CD4-positive, alpha-beta memory T cell (primary cell): ENCODE data around the gene PMEPA1. TPM values are rescaled to one million over a fixed set of nuclear protein-coding genes. Genes with fewer than 3 reads are reported as not detected.

Experiments used
- CTCF ChIA-PET: fragments of 350-600 bp; sonication (Branson Sonifier 250); formaldehyde crosslinking; loops from one replicate; lab custom pipeline; 2021; ENCODE audit warnings: inconsistent platforms; ENCODE audit not compliant: partially characterized antibody; lab: Charles Lee
- POLR2A ChIA-PET: fragments of 350-600 bp; sonication (Branson Sonifier 250); formaldehyde crosslinking; loops from one replicate; lab custom pipeline; 2021; ENCODE audit not compliant: partially characterized antibody; lab: Charles Lee
- DNase-seq, 5 donors: peaks; one replicate each; pipeline versions ENCODE4 v3.0.0 to v3.0.0-alpha.2; 2020 to 2022; ENCODE audit warnings: mixed read lengths in 1 of 5
- H3K27ac ChIP-seq: one replicate; pipeline ENCODE4 v1.7.0; 2013; ENCODE audit warnings: low read depth, low read length
- H3K27me3 ChIP-seq: 2 replicates; pipeline ENCODE4 v1.7.0; 2013; ENCODE audit warnings: mild to moderate bottlenecking, low read length, moderate library complexity; ENCODE audit not compliant: insufficient read depth
- H3K36me3 ChIP-seq: 2 replicates; pipeline ENCODE4 v1.7.0; 2013; ENCODE audit warnings: mild to moderate bottlenecking, low read length, moderate library complexity; ENCODE audit not compliant: insufficient read depth
- H3K4me1 ChIP-seq: 2 replicates; pipeline ENCODE4 v1.7.0; 2013; ENCODE audit warnings: mild to moderate bottlenecking, low read length, moderate library complexity; ENCODE audit not compliant: insufficient read depth
- H3K4me3 ChIP-seq, 2 donors: one replicate each; pipeline ENCODE4 v1.7.0; 2013; ENCODE audit warnings: low read length in 2 of 2, mild to moderate bottlenecking in 1 of 2
- H3K9me3 ChIP-seq, 2 donors: one replicate each; pipeline ENCODE4 v1.7.0; 2013; ENCODE audit warnings: low read length in 2 of 2, control low read depth in 1 of 2; ENCODE audit not compliant: control insufficient read depth in 1 of 2
- H3K27ac Mint-ChIP-seq, 7 donors: one replicate each; pipeline ENCODE4 v1.8.0; 2020 to 2021; ENCODE audit warnings: mixed read lengths in 7 of 7, mild to moderate bottlenecking in 6 of 7, inconsistent platforms in 3 of 7, moderate library complexity in 3 of 7
- H3K27me3 Mint-ChIP-seq, 2 donors: one replicate each; pipeline ENCODE4 v1.8.0; 2020 to 2021; ENCODE audit warnings: mixed read lengths in 2 of 2
- H3K36me3 Mint-ChIP-seq, 2 donors: one replicate each; pipeline ENCODE4 v1.8.0; 2020 to 2021; ENCODE audit warnings: mixed read lengths in 2 of 2, inconsistent platforms in 1 of 2, mild to moderate bottlenecking in 1 of 2
- H3K4me1 Mint-ChIP-seq, 4 donors: one replicate each; pipeline ENCODE4 v1.8.0; 2020 to 2021; ENCODE audit warnings: mixed read lengths in 4 of 4, mild to moderate bottlenecking in 1 of 4
- H3K4me3 Mint-ChIP-seq, 8 donors: one replicate each; pipeline ENCODE4 v1.8.0; 2020 to 2021; ENCODE audit warnings: mixed read lengths in 8 of 8, mild to moderate bottlenecking in 7 of 8, moderate library complexity in 6 of 8, inconsistent platforms in 3 of 8
- H3K9me3 Mint-ChIP-seq, 8 donors: one replicate each; pipeline ENCODE4 v1.8.0; 2020 to 2021; ENCODE audit warnings: mixed read lengths in 8 of 8, mild to moderate bottlenecking in 5 of 8, inconsistent platforms in 3 of 8, moderate library complexity in 1 of 8
- intact Hi-C: fragments of 100-400 bp; cut with micrococcal nuclease; formaldehyde crosslinking; loops from one replicate; pipeline ENCODE4 v1.15.1; 2023
- polyA plus RNA-seq, 2 donors: library from polyadenylated mRNA; unstranded; fragments of 300-500 nt; fragmentation: Illumina TruSeq; gene quantifications; one replicate each; pipeline ENCODE4 v1.2.3, GENCODE V29; 2021
- total RNA-seq, 2 experiments: library from RNA; stranded (reverse); gene quantifications; one replicate each; pipeline ENCODE4 v1.2.3, GENCODE V29; 2021

Gene PMEPA1
- total and polyA plus RNA-seq, 4 experiments from 2014 or later: 1.2 to 8.9 (median 5.5) TPM

DNA sequence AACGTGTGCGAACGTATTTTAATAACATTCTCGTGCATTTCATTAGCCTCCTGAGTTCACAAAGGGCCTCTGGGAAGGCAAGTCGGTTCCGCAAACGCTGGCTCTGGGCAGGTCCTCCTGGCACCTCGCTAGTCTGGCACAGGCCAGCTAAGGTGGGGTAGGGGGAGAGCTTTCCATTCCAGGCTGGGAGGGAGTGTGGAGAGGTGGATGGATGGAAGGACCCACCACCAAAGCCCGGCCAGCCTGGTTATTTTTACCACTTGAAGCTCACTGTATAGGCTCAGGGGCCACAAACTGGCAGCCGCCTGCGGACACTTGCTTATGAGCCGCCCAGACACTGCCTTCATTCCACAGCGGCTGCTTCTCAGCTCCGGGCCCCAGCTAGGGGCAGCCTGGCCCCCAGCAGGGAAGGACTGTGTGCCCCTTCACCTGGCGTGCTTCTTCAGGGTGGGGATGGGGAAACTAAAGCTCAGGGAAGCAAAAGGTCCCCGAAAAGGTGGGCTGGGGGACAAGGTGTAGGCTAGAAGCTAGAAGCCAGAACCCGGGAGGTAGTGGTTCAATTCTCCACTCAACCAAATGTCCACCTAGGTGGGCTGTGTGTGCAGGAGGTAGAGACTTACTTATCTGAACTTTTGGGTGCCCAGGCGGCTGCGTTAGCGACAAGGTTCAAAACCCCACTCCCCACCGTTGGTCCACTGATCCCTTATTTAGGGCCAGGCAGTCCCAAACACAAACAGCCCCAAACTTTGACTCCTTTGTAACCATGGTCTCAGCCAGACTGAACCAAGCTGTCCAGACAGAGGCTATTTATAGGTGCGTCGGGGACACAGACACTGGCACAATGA is 1.7 kb downstream of the PMEPA1 start:
- peak in 1 of 5 donors; percentile 6 for DNase-seq
- CTCF ChIA-PET: interaction anchor here (1.7 kb wide), 1 partner anchor 10 kb away, joined by 3 read pairs; no protein-coding TSS in a partner anchor
- Mint-ChIP-seq H3K36me3 (peaks cover 0 to 10% of the 10 kb centered on the region in 2 donors), H3K27me3 (peaks cover 3 to 10% of the 10 kb centered on the region in 2 donors), H3K27ac (peak overlapping the region; percentile 92 to 98 (median 95)), H3K4me1 (peaks cover 15 to 43% (median 25%) of the 10 kb centered on the region in 4 donors), H3K9me3 (peaks cover 0 to 3% (median 0%) of the 10 kb centered on the region in 8 donors), H3K4me3 (peak overlapping the region; percentile 86 to 94 (median 90))
- Histone ChIP-seq H3K9me3 (no peaks in the 10 kb centered on the region), H3K36me3 (no peaks in the 10 kb centered on the region), H3K4me3 (no peak overlapping the region), H3K4me1 (peaks cover 17% of the 10 kb centered on the region), H3K27ac (no peak overlapping the region), H3K27me3 (no peaks in the 10 kb centered on the region)
- POLR2A ChIA-PET: interaction anchor here (1.0 to 5.1 kb wide), 3 partner anchors 10 to 88 kb away, joined by 4 to 47 read pairs (median 6); partner anchors contain the start of gene ZBP1
- intact Hi-C loops: no loop called here

DNA sequence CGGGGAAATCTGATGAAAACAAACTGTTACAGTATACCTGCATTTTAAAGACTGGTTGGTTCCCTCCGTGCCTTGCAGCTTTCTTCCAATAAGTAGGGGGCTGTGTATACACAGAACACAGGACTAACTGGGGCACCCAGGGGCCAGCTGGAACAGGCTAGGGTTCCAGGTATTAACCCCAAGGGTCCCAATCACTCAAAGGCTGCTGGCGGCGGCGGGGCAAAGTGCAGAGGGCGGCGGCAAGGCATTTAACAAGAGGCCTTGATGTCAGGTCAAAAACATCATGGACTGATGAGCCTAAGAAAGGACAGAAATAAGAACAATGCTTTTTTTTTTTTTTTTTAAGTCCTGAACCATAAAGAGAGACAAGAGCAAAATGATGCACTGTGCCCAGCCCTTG is 2.5 kb downstream of the PMEPA1 start:
- POLR2A ChIA-PET: interaction anchor here (1.0 to 5.1 kb wide), 3 partner anchors 9 to 87 kb away, joined by 4 to 47 read pairs (median 6); partner anchors contain the start of gene ZBP1
- H3K27me3 Mint-ChIP-seq: peaks cover 3 to 9% of the 10 kb centered on the region in 2 donors

DNA sequence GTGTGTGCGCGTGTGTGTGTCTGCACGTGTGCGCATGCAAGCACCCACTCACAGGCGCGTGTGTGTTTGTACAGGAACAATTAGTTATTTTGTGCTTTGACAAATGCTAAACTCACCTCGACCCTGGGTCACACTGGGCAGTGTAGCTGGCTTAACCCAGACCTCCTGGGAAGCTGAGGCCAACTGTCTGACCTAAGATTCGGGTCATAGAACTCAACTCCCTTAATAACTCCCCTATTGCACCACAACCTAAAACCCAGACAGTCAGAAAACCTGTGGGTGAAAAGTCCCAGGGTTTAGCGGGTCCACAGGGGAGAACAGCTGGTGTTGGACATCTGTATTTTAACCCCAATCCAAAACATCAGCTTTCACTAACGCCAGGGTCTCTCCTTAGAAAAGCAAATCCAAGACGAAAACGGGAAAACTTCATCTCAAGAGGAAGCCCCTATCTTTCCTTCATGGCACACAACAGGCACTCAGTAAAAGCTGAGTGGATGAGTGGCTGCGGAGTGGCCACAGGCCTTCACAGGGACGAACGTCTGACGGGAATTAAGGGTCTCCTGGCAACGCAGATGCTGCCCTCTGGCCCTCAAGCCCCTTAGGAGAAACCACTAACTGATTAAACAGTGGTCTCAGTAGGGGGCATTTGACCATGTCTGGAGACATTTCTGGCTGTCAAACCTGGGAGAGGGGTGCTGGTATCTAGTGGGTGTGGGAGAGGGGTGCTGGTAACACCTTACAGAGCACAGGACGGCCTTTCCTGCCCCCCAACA is 4.5 kb downstream of the PMEPA1 start:
- peaks cover 3 to 6% of the 10 kb centered on the region in 2 donors for H3K27me3 Mint-ChIP-seq
- peaks cover 2% of the 10 kb centered on the region for H3K4me1 ChIP-seq
- no peaks in the 10 kb centered on the region for H3K27me3 ChIP-seq
- DNase-seq: no peak
- intact Hi-C loops: no loop called here
- H3K4me3 Mint-ChIP-seq: peak overlapping the region in 1 of 8 donors; percentile 25
- no peak overlapping the region for H3K27ac ChIP-seq
- no peaks in the 10 kb centered on the region for H3K9me3 ChIP-seq
- ChIA-PET POLR2A (no interaction called here), CTCF (no interaction called here)
- peaks cover 0 to 10% of the 10 kb centered on the region in 2 donors for H3K36me3 Mint-ChIP-seq
- H3K36me3 ChIP-seq: no peaks in the 10 kb centered on the region
- H3K4me3 ChIP-seq: no peak overlapping the region
- peaks cover 0 to 3% (median 0%) of the 10 kb centered on the region in 8 donors for H3K9me3 Mint-ChIP-seq
- peak overlapping the region in 2 of 7 donors; percentile 12 to 70 for H3K27ac Mint-ChIP-seq
- peaks cover 9 to 21% (median 13%) of the 10 kb centered on the region in 4 donors for H3K4me1 Mint-ChIP-seq

More for the DNA sequence above, 2.5 kb downstream of the PMEPA1 start:
- no peak for DNase-seq
- Mint-ChIP-seq H3K9me3 (peaks cover 0 to 3% (median 0%) of the 10 kb centered on the region in 8 donors), H3K27ac (peak overlapping the region; percentile 49 to 98 (median 65)), H3K4me3 (peak overlapping the region; percentile 9 to 94 (median 46)), H3K36me3 (peaks cover 0 to 10% of the 10 kb centered on the region in 2 donors), H3K4me1 (peaks cover 15 to 37% (median 24%) of the 10 kb centered on the region in 4 donors)
- Histone ChIP-seq H3K27ac (no peak overlapping the region), H3K36me3 (no peaks in the 10 kb centered on the region), H3K4me1 (peaks cover 17% of the 10 kb centered on the region), H3K9me3 (no peaks in the 10 kb centered on the region), H3K27me3 (no peaks in the 10 kb centered on the region), H3K4me3 (no peak overlapping the region)
- intact Hi-C loops: no loop called here
- CTCF ChIA-PET: interaction anchor here (1.7 kb wide), 1 partner anchor 9 kb away, joined by 3 read pairs; no protein-coding TSS in a partner anchor

DNA sequence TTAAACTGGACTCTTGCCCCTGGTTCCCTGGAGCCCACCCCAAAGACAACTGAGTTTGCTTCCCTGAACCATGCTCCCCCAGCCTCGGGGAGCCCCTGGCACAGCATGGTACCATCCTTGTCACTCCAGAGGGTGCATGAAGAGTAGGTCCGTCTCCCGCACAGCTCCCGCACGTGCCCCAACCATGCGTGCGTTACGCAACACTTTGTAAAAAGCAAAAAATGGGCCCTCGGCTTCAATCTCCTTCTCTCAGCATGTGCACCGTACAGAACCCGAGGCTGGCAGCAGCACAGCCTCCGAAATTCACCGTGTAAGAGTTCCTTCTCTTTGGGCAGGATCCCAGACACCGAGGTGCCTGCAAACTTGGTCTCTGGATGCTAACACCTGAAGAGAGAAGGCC is 5.6 kb downstream of the PMEPA1 start:
- Histone ChIP-seq H3K4me3 (no peak overlapping the region), H3K36me3 (no peaks in the 10 kb centered on the region), H3K9me3 (no peaks in the 10 kb centered on the region), H3K27me3 (no peaks in the 10 kb centered on the region), H3K27ac (no peak overlapping the region), H3K4me1 (peaks cover under 1% of the 10 kb centered on the region)
- peak overlapping the region in 1 of 8 donors; percentile 35 for H3K4me3 Mint-ChIP-seq
- DNase-seq: no peak
- peak overlapping the region in 3 of 7 donors; percentile 21 to 70 (median 48) for H3K27ac Mint-ChIP-seq
- H3K4me1 Mint-ChIP-seq: peaks cover 9 to 20% (median 13%) of the 10 kb centered on the region in 4 donors
- CTCF ChIA-PET: no interaction called here
- H3K36me3 Mint-ChIP-seq: peaks cover 0 to 10% of the 10 kb centered on the region in 2 donors
- intact Hi-C loops: no loop called here
- H3K27me3 Mint-ChIP-seq: peaks cover 3 to 6% of the 10 kb centered on the region in 2 donors
- POLR2A ChIA-PET: no interaction called here
- peaks cover 0 to 3% (median 0%) of the 10 kb centered on the region in 8 donors for H3K9me3 Mint-ChIP-seq

DNA sequence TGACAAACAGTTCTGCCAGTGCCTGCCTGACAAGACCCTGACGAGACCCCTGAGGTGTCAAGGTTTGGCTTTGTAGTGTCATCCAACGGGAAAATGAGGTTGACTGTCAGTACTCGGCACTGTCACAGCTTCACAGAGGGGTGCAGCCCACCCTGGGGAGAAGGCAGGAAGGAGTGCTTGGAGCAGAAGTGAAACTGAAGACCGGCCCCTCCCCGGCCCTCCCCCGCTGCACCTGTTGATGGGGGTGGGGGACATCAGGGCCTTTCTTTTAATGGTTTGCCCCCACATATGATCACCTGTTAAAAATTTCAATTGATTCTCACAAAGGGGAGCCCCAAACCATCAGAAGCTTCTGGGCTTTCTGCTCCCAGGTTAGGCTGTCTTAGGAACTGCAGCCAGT is 6.8 kb downstream of the PMEPA1 start:
- Histone ChIP-seq H3K9me3 (no peaks in the 10 kb centered on the region), H3K36me3 (no peaks in the 10 kb centered on the region), H3K4me1 (peaks cover 10% of the 10 kb centered on the region), H3K27me3 (no peaks in the 10 kb centered on the region), H3K4me3 (no peak overlapping the region), H3K27ac (no peak overlapping the region)
- H3K9me3 Mint-ChIP-seq: no peaks in the 10 kb centered on the region
- no peak for DNase-seq
- H3K27ac Mint-ChIP-seq: peak overlapping the region in 1 of 7 donors; percentile 66
- intact Hi-C loops: no loop called here
- no peak overlapping the region for H3K4me3 Mint-ChIP-seq
- ChIA-PET POLR2A (no interaction called here), CTCF (no interaction called here)
- peaks cover 7 to 17% (median 14%) of the 10 kb centered on the region in 4 donors for H3K4me1 Mint-ChIP-seq
- peaks cover 0 to 3% of the 10 kb centered on the region in 2 donors for H3K36me3 Mint-ChIP-seq
- peaks cover 0 to 3% of the 10 kb centered on the region in 2 donors for H3K27me3 Mint-ChIP-seq

DNA sequence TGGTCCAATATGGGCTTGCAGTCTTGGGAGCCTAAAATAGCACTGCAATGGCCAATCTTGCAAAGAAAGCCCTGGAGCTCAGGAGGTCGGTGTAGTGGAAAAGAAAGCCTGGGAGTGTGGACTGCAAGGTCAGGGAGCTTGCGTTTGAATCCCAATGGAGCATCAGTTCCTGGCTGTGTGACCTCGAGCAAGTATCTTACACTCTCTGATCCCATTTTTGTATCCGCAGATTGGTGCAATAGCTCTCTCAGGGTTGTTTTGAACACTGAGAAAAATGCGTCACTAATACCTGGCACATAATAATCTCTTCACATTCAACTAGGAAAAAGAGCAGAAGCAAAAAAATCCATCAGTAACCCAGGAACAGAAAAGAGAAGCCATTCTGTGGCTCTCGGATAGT is 7.3 kb downstream of the PMEPA1 start:
- peak overlapping the region in 1 of 7 donors; percentile 66 for H3K27ac Mint-ChIP-seq
- ChIA-PET POLR2A (no interaction called here), CTCF (interaction anchor here (1.0 kb wide), 1 partner anchor 13 kb away, joined by 3 read pairs; no protein-coding TSS in a partner anchor)
- H3K4me1 ChIP-seq: peaks cover 10% of the 10 kb centered on the region
- peaks cover 0 to 3% of the 10 kb centered on the region in 2 donors for H3K27me3 Mint-ChIP-seq
- no peak overlapping the region for H3K27ac ChIP-seq
- no peaks in the 10 kb centered on the region for H3K9me3 ChIP-seq
- no peaks in the 10 kb centered on the region for H3K36me3 ChIP-seq
- H3K9me3 Mint-ChIP-seq: no peaks in the 10 kb centered on the region
- H3K4me3 Mint-ChIP-seq: no peak overlapping the region
- DNase-seq: no peak
- intact Hi-C loops: no loop called here
- H3K4me3 ChIP-seq: no peak overlapping the region
- H3K36me3 Mint-ChIP-seq: peaks cover 0 to 3% of the 10 kb centered on the region in 2 donors
- H3K27me3 ChIP-seq: no peaks in the 10 kb centered on the region
- H3K4me1 Mint-ChIP-seq: peaks cover 6 to 17% (median 13%) of the 10 kb centered on the region in 4 donors
